Left forelimb (tissue), 1 donor: ENCODE data around the gene SCO2.
"Not testable (repeated sequence)": the region's sequence is repeated elsewhere in the genome, so short reads cannot be mapped to it uniquely, and the experiment has no call there.

Source experiments
- DNase-seq: peaks from one replicate; pipeline ENCODE4 v3.0.0-alpha.2; 2018; ENCODE audit warnings: low spot score

SCO2 gene

DNA sequence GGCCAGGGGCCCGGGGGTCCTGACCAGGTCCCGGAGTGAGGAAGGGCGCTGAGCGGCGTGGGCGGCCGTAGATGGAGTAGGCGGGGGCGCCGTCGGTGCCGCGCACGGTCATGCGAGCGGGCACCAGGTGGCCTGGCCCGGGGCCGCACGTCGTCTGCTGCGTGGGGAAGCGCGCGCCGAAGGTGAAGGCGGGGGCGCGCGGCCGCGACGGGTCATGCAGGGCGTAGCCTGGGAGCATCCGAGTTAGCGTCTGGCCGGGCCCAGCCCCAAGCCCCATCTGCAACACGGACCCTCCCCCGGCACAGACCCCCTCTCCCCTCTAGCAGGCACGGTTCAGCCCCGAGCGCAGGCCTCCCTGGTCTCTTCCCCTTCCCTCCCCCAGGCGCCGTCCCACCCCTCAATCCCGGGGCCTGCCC is 6.2 kb upstream of the SCO2 start:
- no peak for DNase-seq

DNA sequence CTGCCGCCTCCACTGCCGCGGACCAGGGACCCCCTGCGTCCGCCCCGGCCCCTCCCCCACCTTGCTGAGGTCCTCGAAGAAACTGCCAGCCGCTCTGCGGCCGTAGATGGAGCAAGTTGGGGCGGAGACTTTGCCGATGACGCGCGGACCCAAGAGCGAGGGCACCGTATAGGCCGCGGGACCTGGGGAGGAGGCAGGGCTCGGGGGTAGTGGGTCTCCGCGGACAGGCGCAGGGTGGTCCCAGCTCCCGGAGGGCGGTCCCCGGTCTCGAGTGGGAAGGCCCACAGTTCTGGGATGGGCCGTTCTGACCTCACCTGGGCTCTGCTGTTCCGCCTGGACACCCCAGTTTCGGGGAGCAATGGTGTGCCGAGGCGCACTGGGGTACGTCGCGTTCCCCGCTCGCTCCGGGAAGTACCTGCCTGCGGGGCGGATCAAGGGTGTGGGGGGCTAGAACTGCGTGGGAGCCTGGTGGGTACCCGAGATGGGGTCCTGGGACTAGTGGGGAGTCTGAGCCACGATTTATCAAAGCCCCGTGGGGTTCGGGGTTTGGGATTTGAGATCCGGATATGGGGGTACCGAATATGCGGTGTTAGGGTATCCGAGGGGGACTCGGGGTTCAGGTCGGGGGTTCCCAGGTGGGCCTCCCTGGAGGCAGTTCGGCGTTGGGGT is 5.6 kb upstream of the SCO2 start:
- DNase-seq: peak; percentile 76

DNA sequence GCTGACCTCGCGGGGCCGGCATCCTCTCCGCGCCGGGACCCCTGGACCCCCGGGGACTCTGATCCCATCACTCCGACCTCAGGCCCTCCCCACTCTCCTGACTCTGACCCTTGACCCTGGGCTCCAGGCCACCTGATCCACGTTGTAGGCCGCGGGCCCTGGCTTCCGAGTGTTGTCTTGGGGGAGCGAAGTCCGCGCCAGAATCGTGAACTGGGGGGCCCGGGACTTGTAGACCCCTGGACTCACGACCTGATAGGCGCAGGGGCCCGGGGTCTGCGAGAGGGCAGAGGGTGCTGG is 5.1 kb upstream of the SCO2 start:
- no peak for DNase-seq

DNA sequence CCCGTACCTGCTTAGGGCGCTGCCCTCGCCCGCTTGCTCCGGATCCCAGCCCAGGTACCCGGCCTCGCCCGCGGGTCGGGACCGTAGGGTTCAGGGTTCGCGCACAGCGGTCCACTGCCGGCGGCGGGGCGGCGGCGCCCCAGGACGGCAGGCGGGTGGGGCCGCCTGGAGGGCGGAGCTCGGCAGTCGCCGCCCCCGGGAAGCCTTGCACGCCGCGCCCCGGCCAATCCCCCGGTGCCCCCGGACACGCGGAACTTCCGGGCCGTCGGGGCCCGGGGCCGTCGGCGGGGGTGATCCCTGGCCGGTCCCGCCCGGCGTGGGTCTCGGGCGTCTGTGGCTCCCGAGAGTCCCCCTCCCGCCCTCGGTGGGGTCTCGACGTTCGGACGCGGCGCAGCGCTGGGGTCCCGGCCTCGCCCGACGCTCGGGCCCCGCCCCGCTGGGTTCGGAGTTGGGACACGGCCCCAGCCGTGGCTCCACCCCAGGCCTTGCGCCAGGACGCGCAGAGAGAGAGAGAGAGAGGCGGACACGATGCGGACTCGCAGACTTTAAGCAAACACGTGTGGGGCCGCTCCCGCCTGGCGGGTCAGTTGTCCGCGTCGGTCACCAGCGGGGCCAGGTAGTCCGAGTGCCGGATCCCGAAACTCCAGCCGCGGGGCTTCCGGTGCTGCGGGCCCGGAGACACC is 4.6 kb upstream of the SCO2 start, which contains the start of gene TYMP:
Gene TYMP (minus strand): TSS at position 116 of the 683 bp plus-strand sequence. CDS start 303 bp downstream, outside the sequence.
- DNase-seq: peak; percentile 85

DNA sequence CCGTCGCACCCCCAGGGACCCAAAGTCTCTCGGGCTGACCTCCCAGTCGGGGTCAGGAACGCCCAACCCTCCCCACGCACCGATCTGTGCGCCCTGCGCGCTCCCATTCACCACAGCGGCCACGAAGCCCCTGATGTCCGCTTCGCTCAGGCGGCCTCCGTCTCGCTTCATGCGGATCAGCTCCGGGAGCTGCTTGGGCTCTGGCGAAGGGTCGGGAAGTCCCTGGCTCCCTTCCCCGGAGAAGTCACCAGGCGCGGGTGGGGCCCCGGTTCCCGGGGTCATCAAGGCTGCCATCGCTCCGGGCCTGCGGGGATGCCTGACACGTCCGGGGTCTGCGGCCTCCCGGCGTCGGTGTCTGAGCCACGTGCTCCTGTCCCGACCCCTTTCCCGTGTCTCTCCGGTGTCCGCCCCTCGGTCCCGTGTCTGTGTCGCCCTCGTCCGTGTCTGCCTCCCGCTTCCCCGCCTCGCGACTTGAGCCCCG is 4.1 kb upstream of the SCO2 start:
- DNase-seq: no peak

DNA sequence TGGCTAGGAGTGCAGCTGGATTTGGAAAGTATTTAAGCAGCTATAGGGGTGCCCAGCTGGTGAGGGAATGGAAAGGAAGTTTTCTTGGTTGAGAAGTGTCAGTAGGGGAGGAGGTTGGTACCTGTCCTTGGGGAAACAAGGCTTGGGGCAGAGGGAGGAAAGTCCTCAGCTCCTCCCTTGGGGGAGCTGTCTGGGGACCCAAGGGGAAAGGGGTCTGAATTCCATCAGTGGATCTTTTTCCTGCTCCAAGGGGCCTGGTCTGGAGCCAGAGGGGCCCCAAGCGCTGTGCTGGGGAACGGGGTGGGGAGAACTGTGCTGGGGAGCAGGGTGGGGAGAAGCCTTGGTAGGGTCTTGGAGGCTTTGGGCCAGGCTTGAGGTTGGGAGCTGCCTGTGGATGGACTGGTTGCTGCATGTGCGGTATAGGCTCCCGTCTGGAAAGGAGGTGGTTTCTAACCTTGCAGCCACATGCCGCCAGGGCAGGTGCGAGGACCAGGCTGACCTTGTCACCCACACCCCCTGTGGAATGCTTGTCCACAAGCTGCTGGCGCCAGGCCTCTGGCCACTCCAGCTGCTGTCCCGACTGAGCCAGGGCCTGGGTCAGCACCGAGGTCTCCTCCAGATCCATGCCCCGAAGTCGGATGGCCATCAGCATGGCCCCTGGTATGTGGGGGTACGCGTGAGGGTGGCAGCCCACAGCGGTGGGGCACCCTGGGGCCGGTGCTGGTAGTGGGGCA is 3.5 kb upstream of the SCO2 start:
- no peak for DNase-seq

DNA sequence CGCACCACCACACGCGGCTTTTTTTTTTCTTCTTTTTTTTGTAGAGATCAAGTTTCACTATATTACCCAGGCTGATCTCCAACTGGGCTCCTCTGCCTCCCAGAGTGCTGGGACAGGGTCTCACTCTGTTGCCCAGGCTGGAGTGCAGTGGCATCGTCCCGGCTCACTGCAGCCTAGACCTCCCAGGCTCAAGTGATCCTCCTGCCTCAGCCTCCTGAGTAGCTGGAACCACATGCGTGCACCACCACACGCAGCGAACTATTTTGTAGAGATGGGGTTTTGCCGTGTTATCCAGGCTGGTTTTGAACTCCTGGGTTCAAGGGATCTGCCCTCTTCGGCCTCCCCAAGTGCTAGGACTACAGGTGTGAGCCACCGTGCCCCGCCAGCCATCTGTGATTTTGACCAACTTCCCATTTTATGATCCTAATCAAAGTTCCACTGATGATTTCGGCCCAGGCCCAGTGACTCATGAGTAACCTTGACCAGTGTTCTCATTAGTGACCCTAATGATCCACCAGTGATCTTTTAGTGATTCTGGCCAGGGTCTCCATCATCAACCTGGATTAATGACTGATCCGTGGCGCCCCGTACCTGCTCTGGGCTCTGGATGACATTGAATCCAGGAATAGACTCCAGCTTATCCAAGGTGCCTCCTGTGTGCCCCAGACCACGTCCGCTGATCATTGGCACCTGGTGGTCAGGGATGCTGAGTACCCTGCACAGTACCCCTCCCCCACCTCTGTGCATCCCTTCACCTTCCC is 2.7 kb upstream of the SCO2 start:
- DNase-seq: no peak

DNA sequence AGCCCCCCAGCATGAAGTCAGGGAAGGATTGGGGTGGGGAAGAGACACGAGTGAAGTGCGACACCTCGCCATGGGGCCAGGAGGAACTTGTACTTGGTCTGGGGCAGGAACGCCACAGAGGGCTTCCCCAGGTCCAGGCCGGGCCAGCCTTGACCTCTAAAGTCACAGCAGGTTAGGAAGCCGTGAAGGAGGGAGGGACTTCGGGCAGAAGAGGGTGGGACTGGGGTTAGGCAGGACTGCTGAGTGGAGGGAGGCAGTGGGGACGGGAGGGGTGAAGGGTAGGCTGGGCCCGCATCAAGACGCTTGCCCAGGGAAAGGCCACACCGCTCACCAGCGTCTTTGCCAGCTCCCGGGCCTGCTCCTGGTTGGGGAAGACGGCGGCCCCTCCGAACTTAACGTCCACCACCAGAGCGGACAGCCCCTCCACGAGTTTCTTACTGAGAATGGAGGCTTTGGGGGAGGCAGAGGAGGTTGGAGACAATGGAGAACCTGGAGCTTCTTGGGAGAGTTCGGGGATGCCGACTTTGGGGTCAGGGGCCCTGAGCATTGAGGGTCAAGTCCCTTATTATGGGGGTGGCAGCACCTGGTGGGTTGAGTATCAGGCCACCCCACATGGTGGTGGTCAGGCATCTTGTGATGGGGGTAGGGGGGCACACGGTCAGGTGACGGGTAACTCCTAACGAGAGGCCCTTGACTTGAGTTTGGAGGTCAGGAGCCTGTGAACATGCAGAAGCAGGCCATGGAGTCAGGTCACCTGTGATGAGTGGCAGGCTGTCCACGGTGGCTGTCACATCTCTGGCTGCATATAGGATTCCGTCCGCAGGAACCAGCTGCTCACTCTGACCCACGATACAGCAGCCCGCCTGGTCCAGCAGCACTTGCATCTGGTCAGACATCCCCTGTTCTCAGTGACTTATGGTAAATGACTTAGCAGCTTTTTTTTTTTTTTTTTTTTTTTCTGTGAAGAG is 1.7 kb upstream of the SCO2 start:
- DNase-seq: no peak

DNA sequence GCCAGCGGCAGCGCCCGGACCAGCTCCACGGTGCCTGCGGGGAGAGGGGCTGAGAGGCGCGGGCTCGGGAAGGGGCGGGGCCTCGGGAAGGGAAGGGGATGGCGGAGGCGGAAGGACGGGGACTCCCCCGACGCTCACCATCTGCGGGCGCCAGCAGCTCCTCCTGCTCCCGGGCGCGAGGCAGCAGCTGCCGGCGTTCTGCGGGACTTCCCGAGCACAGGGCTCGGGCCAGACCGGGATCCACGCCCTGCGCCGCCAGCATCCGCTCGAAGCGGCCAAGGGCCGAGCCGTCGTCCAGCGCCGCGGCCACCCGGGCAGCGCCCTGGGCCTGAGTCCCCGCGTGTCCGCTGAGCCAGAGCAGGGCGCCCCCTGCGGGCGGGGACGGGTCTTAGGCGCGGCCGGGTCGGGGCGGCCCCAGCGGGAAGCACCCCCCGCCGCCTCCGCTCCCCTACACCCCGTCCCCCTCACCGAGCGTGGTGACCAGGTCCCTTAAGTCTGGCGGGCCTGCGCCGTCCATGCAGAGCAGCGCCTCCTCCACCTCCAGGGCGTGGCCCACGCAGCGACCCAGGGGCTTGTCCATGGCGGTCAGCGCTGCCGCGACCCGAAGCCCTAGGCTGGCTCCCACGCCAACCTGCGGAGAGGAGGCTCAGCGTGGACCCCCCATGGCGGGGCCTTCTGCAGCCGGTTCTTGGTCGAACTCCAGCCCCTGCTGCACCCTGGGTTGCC is 873 bp upstream of the SCO2 start:
- DNase-seq: peak; percentile 90

DNA sequence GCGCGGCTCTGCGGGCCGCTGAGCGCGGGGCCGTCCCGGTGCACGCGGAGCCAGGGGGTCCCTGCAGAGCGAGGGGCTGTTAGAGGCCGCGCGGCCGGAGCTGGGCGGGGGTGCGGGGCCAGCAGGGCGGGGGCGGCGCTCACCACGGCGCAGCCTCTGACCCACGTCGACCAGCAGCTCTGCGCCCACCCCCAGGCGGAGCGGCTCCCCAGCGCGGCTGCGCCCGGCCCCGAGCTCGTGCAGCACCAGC is 385 bp upstream of the SCO2 start:
- DNase-seq: no peak

DNA sequence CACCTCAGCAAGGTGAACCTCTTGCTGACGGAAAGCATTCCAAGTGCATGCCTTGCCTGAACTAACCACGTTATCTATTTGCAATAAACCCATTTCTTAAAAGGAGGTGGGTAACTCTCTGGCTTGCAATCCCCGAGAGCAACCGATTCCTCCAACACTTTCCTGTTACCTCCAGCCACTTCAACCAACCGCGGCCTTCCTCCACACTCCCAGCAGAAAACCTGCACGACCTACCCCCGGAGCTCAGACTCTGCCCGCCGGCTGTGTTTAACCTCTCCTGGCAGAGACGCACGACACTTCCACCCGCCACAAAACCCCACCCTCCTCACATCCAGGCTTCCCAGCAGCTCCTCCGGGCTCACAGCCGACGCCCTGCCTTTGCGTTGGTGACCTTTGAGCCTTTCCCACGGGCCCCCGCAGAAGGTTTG is 708 bp downstream of the SCO2 start:
- no peak for DNase-seq

DNA sequence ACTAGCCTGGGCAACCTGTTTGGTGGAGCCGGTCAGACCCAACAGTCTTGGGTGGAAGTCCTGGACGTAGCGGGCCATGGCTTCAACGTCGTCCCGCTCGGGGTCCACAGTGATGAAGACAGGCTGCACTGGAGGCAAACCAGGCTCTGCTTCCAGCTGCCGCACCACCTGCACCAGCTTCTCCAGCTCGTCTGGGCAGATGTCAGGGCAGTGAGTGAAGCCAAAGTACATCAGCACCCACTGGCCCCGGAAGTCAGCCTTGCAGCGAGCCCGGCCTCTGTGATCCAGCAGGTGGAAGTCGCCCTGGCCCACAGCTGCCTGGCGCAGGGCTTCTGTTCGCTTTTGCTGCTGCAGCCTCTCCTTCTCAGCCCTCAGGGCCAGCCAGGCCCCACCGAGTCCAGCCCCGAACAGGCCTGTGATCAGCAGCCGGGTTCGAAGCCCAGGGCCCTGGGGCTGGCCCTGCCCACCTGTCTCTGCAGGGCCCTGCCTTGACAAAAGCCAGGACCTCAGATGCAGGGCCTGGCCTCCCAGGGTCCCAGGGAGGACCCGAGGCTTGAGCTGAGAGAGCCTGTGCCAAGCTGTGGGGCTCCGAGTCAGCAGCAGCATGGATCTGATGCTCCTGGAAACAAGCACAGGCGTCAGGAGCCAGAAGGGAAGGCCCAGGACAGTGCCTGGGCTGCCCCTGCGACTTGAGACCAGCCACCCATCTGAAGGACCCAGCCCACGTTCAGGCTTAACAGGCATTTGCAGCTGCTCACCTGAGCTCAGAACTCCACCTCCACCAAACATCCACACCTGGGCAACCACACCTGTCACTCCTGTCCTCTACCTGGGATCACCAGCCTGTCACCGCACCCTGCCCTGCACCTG is 1.4 kb downstream of the SCO2 start:
- no peak for DNase-seq

DNA sequence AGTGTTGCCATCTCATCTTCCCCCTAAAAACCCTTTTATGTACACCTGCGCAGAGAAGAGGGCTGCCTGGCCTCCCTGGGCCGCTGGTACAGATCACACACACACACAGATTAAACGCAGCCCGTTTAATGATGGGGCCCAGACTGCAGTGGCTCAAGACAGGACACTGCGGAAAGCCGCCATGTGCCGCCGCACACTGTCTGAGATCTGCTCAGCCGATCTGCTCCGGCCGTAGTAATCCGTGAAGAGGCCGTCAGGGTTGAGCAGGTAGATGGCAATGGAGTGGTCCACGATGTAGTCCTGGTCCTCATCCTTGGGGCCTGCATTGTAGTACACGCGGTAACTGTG is 2.0 kb downstream of the SCO2 start:
- no peak for DNase-seq

DNA sequence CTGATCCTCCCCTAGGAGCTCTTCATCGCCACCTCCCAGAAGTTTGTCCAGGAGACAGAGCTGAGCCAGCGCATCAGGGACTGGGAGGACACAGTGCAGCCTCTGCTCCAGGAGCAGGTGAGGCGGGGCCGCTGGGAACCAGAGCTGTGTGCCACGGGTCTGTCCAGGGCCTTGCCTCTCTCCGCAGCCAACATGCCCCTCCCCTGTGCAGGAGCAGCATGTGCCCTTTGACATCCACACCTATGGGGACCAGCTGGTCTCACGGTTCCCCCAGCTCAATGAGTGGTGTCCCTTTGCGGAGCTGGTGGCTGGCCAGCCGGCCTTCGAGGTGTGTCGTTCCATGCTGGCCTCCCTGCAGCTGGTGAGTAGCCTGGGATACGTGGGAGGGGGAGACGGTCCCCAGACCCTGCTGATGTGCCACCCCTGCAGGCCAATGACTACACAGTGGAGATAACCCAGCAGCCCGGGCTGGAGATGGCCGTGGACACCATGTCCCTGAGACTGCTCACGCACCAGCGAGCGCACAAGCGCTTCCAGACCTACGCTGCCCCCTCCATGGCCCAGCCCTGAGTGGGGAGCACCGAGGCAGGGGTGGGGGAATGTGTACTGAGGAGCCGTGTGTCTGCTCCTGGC is 2.5 kb downstream of the SCO2 start:
- no peak for DNase-seq

DNA sequence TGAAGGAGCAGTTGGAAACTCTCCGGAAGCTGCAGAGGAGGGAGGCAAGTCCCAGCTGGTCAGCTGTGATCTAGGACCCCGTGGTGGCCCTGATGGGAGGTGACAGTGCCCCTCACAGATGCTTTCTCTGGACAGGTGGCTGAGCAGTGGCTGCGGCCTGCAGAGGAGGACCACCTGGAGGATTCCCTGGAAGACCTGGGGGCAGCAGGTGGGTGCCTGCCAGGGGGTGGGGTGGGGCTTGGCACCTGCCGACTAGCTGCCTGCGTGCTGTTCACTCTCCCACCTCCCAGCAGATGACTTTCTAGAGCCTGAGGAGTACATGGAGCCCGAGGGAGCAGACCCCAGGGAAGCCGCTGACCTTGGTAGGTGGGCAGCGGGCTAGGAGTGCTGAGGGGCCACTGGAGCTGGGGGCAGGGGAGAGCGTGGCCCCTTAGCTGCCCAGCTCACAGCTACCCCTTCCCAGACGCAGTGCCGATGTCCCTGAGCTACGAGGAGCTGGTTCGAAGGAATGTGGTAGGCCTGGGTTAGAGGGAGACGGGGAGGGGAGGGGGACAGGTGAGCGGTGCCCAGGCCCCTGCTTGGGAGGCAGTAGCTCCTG is 3.1 kb downstream of the SCO2 start:
- DNase-seq: no peak

DNA sequence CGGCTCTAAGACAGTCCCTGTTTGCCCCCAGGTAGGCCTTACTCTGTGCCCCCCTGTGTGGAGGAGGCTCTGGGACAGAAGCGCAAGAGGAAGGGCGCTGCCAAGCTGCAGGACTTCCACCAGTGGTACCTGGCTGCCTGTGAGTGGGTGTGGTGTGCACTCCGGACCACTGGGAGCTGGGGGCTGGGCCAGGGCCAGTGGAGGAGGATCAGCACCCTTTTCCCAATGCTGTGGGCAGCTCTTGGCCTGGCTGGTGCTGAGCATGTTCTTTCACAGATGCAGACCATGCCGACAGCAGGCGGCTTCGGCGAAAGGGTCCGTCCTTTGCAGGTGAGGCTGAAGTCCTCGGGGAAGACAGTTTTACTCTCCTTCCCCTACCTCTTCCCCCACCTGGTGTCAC is 3.7 kb downstream of the SCO2 start:
- no peak for DNase-seq

DNA sequence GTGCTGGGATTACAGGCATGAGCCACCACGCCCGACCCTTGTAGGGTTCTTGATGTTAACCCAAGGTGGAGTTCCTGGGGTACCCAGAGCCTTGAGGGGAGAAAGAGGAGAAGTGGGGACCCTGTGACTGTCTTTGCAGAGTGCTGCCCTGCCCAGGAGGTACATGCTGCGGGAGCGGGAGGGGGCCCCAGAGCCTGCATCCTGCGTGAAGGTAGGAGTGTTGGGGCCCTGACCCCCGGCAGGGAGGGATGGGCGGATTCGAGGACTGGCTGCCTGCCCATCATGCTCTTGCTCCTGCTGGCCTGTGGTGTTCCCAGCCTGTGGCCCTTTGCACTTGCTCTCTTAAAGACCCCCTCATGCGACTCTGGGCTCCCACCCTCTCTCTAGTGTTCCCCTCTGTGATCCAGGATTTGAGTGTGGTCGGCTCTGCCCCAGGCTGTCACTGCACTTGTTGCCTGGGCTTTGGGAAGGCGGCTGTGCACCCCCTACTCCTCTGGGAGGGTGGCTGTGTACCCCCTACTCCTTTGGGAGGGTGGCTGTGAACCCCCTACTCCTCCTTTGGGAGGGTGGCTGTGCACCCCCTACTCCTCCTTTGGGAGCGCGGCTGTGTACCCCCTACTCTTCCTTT is 4.5 kb downstream of the SCO2 start:
- DNase-seq: no peak

DNA sequence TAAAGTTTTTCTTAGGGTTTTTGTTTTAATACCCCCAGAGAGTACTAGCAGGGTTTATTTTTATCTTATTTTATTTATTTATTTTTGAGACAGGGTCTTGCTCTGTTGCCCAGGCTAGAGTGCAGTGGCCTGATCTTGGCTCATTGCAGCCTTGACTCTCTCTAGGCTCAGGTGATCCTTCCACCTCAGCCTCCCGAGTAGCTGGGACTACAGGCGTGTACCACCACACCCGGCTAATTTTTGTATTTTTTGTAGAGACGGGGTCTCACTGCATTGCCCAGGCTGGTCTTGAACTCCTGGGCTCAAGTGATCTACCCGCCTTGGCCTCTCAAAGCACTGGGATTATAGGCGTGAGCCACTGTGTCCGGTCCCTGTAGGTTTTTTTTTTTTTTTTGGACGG is 5.2 kb downstream of the SCO2 start:
- not testable (repeated sequence) for DNase-seq

DNA sequence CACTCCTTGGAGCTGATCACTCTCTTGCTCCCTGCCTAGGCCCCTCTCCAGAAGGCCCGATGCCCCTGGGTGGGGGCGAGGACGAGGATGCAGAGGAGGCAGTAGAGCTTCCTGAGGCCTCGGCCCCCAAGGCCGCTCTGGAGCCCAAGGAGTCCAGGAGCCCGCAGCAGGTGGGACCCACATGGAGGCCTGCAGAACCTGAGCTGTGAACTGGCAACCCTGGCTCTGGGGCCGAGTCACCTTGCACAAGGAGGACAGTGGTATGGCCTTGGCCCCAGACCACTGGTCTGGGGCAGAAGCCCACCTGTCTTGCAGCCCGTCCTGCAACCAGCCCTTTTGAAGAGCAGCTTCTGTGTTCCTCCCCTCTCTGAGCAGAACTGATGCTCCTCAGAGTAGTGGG is 6.2 kb downstream of the SCO2 start:
- no peak for DNase-seq
